DND-41 (cell line): ENCODE measurements around the gene MESD.
"Not testable (repeated sequence)": the region's sequence is repeated elsewhere in the genome, so short reads cannot be mapped to it uniquely, and the experiment has no call there.

ENCODE experiments used
- ATAC-seq: fragments of 200-7000 bp; cut with Tn5 transposase; 3 replicates; pipeline ENCODE4 v1.9.1; 2021; ENCODE audit warnings: low read depth; ENCODE audit not compliant: insufficient read depth
- DNase-seq: peaks from one replicate; pipeline ENCODE4 v3.0.0-alpha.2; 2020
- H2AFZ ChIP-seq: 2 replicates; pipeline ENCODE4 v1.6.0; 2012; ENCODE audit warnings: low read depth, low read length
- H3K27ac ChIP-seq: 2 replicates; pipeline ENCODE4 v1.5.1; 2012; ENCODE audit warnings: low read length, inconsistent platforms
- H3K27me3 ChIP-seq: fragments of 200-600 bp; sonication (generic); 2 replicates; pipeline ENCODE4 v1.6.0; 2012; ENCODE audit warnings: low read length, mild to moderate bottlenecking, inconsistent platforms; ENCODE audit not compliant: insufficient read depth, poor library complexity
- H3K36me3 ChIP-seq: 2 replicates; pipeline ENCODE4 v1.5.1; 2012; ENCODE audit warnings: low read length, inconsistent platforms; ENCODE audit not compliant: insufficient read depth
- H3K4me1 ChIP-seq: 2 replicates; pipeline ENCODE4 v1.5.1; 2012; ENCODE audit warnings: mild to moderate bottlenecking, low read length; ENCODE audit not compliant: insufficient read depth
- H3K4me2 ChIP-seq: 2 replicates; pipeline ENCODE4 v1.6.0; 2012; ENCODE audit warnings: mild to moderate bottlenecking, moderate library complexity, low read length, inconsistent platforms; ENCODE audit not compliant: insufficient read depth
- H3K4me3 ChIP-seq, 2 experiments: fragments of 200-600 bp in 1 of 2; shearing (Covaris generic) in 1 of 2; 2 replicates each; pipeline ENCODE4 v1.5.1; 2012 to 2016; ENCODE audit warnings: inconsistent platforms in 2 of 2, low read length in 2 of 2, mild to moderate bottlenecking in 2 of 2, low read depth in 1 of 2, moderate library complexity in 1 of 2
- H3K79me2 ChIP-seq: 2 replicates; pipeline ENCODE4 v1.6.0; 2012; ENCODE audit warnings: low read length, inconsistent platforms; ENCODE audit not compliant: insufficient read depth
- H3K9ac ChIP-seq: 2 replicates; pipeline ENCODE4 v1.6.0; 2012; ENCODE audit warnings: low read depth, mild to moderate bottlenecking, inconsistent platforms, low read length, moderate library complexity
- H3K9me3 ChIP-seq: 2 replicates; pipeline ENCODE4 v1.5.1; 2012; ENCODE audit warnings: low read length, moderate library complexity, mild to moderate bottlenecking, inconsistent platforms; ENCODE audit not compliant: insufficient read depth, severe bottlenecking
- H4K20me1 ChIP-seq: 2 replicates; pipeline ENCODE4 v1.6.0; 2012; ENCODE audit warnings: low read length; ENCODE audit not compliant: insufficient read depth
- EZH2 ChIP-seq: IDR thresholded peaks from 3 replicates; pipeline ENCODE4 v1.6.1; 2012; ENCODE audit warnings: borderline replicate concordance, low read depth, mild to moderate bottlenecking, moderate library complexity, low read length, inconsistent platforms; ENCODE audit not compliant: severe bottlenecking
- TF ChIP-seq, protein P1 (sequence below): IDR thresholded peaks from 2 replicates; pipeline ENCODE4 v1.5.1; 2012; ENCODE audit warnings: borderline replicate concordance, low read length, moderate library complexity, mild to moderate bottlenecking; ENCODE audit not compliant: poor library complexity, severe bottlenecking; ENCODE audit errors: extremely low read depth

The MESD gene

DNA sequence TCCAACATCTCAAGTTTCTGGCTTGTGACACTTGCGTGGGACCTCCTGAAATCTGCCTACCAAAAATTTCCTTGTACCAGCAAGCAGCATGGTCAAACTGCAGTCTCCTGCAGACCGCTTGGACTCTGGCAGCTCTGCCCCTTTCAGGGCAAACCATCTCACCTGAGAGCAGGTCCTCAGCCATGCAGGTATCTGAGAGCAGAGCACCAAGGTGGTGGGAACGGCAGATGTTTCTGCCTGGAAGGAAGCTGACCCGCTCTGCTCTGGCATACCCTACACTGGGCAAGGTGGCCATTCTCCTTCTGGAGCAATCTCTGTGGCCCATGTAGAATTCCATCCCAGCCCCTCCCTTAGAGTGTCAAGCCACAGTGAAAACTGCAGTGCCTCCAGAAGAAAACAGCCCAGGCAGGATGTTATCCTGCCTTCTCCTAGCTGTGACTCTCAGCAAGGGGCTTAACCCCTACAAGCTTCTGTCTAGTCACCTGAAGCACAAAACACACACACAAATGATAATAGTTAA lies 21.6 kb downstream of the MESD start:
- no peak overlapping the region for H2AFZ ChIP-seq
- no peak overlapping the region for H3K9ac ChIP-seq
- peaks cover 24% of the 10 kb centered on the region for H3K36me3 ChIP-seq
- no peak for DNase-seq
- H3K4me1 ChIP-seq, result no peaks in the 10 kb centered on the region
- H4K20me1 ChIP-seq, result 0 out of 2 replicates have a peak, but pooled peaks cover 4% of the 10 kb centered on the region
- no peaks in the 10 kb centered on the region for H3K9me3 ChIP-seq
- no peak for TF ChIP-seq EZH2
- TF ChIP-seq, protein P1, sequence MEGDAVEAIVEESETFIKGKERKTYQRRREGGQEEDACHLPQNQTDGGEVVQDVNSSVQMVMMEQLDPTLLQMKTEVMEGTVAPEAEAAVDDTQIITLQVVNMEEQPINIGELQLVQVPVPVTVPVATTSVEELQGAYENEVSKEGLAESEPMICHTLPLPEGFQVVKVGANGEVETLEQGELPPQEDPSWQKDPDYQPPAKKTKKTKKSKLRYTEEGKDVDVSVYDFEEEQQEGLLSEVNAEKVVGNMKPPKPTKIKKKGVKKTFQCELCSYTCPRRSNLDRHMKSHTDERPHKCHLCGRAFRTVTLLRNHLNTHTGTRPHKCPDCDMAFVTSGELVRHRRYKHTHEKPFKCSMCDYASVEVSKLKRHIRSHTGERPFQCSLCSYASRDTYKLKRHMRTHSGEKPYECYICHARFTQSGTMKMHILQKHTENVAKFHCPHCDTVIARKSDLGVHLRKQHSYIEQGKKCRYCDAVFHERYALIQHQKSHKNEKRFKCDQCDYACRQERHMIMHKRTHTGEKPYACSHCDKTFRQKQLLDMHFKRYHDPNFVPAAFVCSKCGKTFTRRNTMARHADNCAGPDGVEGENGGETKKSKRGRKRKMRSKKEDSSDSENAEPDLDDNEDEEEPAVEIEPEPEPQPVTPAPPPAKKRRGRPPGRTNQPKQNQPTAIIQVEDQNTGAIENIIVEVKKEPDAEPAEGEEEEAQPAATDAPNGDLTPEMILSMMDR, result no peak
- H3K27me3 ChIP-seq, result no peaks in the 10 kb centered on the region
- no peak overlapping the region for H3K27ac ChIP-seq
- no peak overlapping the region for H3K4me2 ChIP-seq
- no peaks in the 10 kb centered on the region for H3K79me2 ChIP-seq
- H3K4me3 ChIP-seq, result no peak overlapping the region
- no peak for ATAC-seq

DNA sequence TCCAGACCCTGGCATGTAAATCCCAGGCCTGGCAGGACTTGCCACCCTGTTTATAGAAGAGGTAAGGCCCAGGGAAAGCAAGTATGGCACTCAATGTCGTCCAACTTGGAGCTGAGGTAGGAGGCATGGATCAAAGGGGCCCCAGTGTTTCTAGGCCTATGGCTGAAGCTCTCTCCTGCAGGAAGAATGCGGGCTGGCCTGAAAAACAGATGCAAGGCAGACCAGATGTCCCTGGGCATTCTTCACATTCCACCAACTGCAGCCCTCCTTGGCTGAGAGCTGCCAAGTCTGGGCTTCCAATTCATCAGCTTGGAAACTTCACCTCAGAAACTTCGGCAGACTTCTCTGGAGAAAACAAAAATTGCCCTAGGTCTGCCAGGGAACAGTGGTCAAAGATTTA lies 22.2 kb downstream of the MESD start:
- DNase-seq (no peak), ATAC-seq (no peak)
- no peak for TF ChIP-seq EZH2
- TF ChIP-seq, protein P1, result no peak
- H3K36me3 ChIP-seq, result peaks cover 24% of the 10 kb centered on the region
- H3K79me2 ChIP-seq, result no peaks in the 10 kb centered on the region
- H4K20me1 ChIP-seq, result 0 out of 2 replicates have a peak, but pooled peaks cover 4% of the 10 kb centered on the region
- no peaks in the 10 kb centered on the region for H3K4me1 ChIP-seq
- H3K4me2 ChIP-seq, result no peak overlapping the region
- H3K4me3 ChIP-seq, result no peak overlapping the region
- no peak overlapping the region for H2AFZ ChIP-seq
- H3K27me3 ChIP-seq, result no peaks in the 10 kb centered on the region
- H3K27ac ChIP-seq, result no peak overlapping the region
- no peak overlapping the region for H3K9ac ChIP-seq
- no peaks in the 10 kb centered on the region for H3K9me3 ChIP-seq

DNA sequence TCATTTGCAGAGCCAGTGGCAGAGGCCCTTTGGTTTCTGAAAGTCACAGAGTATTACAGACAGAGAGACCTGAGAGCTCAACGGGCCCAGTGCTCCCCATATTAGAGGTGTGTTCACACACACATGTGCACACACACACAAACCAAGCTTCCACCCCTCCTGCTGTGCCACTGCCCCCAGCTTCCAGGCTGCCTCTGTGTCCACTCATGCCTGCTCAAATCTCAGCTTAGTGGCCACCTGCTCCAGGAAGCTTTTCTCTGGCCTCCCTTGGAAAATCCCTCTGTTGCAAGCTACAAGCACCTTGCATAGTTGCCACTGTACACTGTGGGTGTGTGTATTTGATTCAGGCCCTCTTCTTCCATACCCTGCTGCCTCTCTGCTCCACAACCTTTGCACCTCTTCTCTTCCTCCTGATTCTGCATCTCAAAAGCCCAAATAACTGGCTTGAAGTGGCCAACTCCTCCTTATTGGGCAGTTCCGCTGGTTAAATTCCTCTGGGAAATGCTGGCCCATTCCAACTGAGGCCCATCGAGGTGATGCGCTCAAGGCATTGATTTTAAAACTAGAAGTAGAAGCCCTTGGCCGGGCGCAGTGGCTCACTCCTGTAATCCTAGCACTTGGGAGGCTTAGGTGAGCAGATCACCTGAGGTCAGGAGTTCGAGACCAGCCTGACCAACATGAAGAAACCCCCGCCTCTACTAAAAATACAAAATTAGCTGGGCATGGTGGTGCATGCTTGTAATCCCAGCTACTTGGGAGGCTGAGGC lies 23.0 kb downstream of the MESD start:
- Histone ChIP-seq H4K20me1 (no peaks in the 10 kb centered on the region), H2AFZ (no peak overlapping the region), H3K4me2 (no peak overlapping the region), H3K27ac (no peak overlapping the region), H3K9me3 (no peaks in the 10 kb centered on the region), H3K4me1 (no peaks in the 10 kb centered on the region), H3K4me3 (no peak overlapping the region), H3K36me3 (peaks cover 24% of the 10 kb centered on the region), H3K27me3 (no peaks in the 10 kb centered on the region), H3K79me2 (no peaks in the 10 kb centered on the region), H3K9ac (no peak overlapping the region)
- DNase-seq, result no peak
- ATAC-seq, result no peak
- TF ChIP-seq, protein P1, result no peak
- TF ChIP-seq EZH2, result no peak

DNA sequence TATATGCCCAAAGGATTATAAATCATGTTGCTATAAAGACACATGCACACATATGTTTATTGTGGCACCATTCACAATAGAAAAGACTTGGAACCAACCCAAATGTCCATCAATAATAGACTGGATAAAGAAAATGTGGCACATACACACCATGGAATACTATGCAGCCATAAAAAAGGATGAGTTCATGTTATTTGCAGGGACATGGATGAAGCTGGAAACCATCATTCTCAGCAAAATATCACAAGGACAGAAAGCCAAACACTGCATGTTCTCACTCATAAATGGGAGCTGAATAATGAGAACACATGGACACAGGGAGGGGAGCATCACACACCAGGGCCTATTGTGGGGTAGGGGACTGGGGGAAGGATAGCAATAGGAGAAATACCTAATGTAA lies 24.2 kb downstream of the MESD start:
- not testable (repeated sequence) for H3K79me2 ChIP-seq, H3K4me1 ChIP-seq, H3K9ac ChIP-seq, H3K4me3 ChIP-seq, DNase-seq, H3K4me2 ChIP-seq, H3K27ac ChIP-seq, ATAC-seq, H3K27me3 ChIP-seq, H4K20me1 ChIP-seq, H3K9me3 ChIP-seq, H2AFZ ChIP-seq
- H3K36me3 ChIP-seq, result peaks cover 22% of the 10 kb centered on the region
